HEK293 (cell line): ENCODE results near the gene ATP13A2.
A peak's percentile ranks its signal among the peaks of the same experiment; 100 is the strongest.

Experiments used
- BCL11A ChIP-seq: fragments of 450-650 bp; formaldehyde crosslinking; IDR thresholded peaks from 2 replicates; pipeline ENCODE4 v1.5.1; 2016; ENCODE audit warnings: low read depth, missing biosample characterization, missing genetic modification characterization
- FEZF1 ChIP-seq: fragments of 450-650 bp; formaldehyde crosslinking; IDR thresholded peaks from 2 replicates; pipeline ENCODE4 v1.5.1; 2016; ENCODE audit warnings: missing biosample characterization, missing genetic modification characterization
- KLF1 ChIP-seq: fragments of 450-650 bp; formaldehyde crosslinking; IDR thresholded peaks from 2 replicates; pipeline ENCODE4 v1.5.1; 2016; ENCODE audit warnings: missing biosample characterization, missing genetic modification characterization
- MEIS1 ChIP-seq: sonication (generic); formaldehyde crosslinking; IDR thresholded peaks from 2 replicates; pipeline ENCODE4 v1.8.1; 2022; ENCODE audit warnings: missing genetic modification reagents, mild to moderate bottlenecking, borderline replicate concordance
- PRDM10 ChIP-seq: fragments of 450-650 bp; formaldehyde crosslinking; IDR thresholded peaks from 2 replicates; pipeline ENCODE4 v1.5.1; 2016; ENCODE audit warnings: missing biosample characterization, missing genetic modification characterization
- PRDM2 ChIP-seq: fragments of 450-650 bp; formaldehyde crosslinking; IDR thresholded peaks from 2 replicates; pipeline ENCODE4 v1.5.1; 2016; ENCODE audit warnings: missing biosample characterization, missing genetic modification characterization, borderline replicate concordance
- SCRT1 ChIP-seq: fragments of 450-650 bp; formaldehyde crosslinking; IDR thresholded peaks from 2 replicates; pipeline ENCODE4 v1.5.1; 2016; ENCODE audit warnings: missing biosample characterization, missing genetic modification characterization, borderline replicate concordance
- SCRT2 ChIP-seq: fragments of 450-650 bp; formaldehyde crosslinking; IDR thresholded peaks from 2 replicates; pipeline ENCODE4 v1.5.1; 2016; ENCODE audit warnings: missing biosample characterization, missing genetic modification characterization
- ZBTB10 ChIP-seq: fragments of 450-650 bp; formaldehyde crosslinking; IDR thresholded peaks from 2 replicates; pipeline ENCODE4 v1.5.1; 2016; ENCODE audit warnings: missing biosample characterization, missing genetic modification characterization
- ZEB2 ChIP-seq: fragments of 450-650 bp; formaldehyde crosslinking; IDR thresholded peaks from 2 replicates; pipeline ENCODE4 v1.5.1; 2016; ENCODE audit warnings: missing biosample characterization, missing genetic modification characterization
- ZNF169 ChIP-seq: fragments of 450-650 bp; formaldehyde crosslinking; IDR thresholded peaks from 2 replicates; pipeline ENCODE4 v1.5.1; 2016; ENCODE audit warnings: missing biosample characterization, missing genetic modification characterization
- ZNF175 ChIP-seq: fragments of 450-650 bp; formaldehyde crosslinking; IDR thresholded peaks from 2 replicates; pipeline ENCODE4 v1.5.1; 2016; ENCODE audit warnings: missing biosample characterization, missing genetic modification characterization
- ZNF184 ChIP-seq: fragments of 450-650 bp; IDR thresholded peaks from 2 replicates; pipeline ENCODE4 v1.5.1; 2018; ENCODE audit warnings: missing biosample characterization, mild to moderate bottlenecking, missing genetic modification characterization
- ZNF266 ChIP-seq: fragments of 450-650 bp; formaldehyde crosslinking; IDR thresholded peaks from 2 replicates; pipeline ENCODE4 v1.5.1; 2016; ENCODE audit warnings: missing biosample characterization, missing genetic modification characterization, low read depth
- ZNF292 ChIP-seq: fragments of 450-650 bp; formaldehyde crosslinking; IDR thresholded peaks from 2 replicates; pipeline ENCODE4 v1.5.1; 2016; ENCODE audit warnings: low read depth, missing biosample characterization, missing genetic modification characterization, borderline replicate concordance
- ZNF341 ChIP-seq: fragments of 450-650 bp; formaldehyde crosslinking; IDR thresholded peaks from 2 replicates; pipeline ENCODE4; 2016; ENCODE audit warnings: low read depth, missing biosample characterization, missing genetic modification characterization
- ZNF521 ChIP-seq: fragments of 450-650 bp; formaldehyde crosslinking; IDR thresholded peaks from 2 replicates; pipeline ENCODE4 v1.5.1; 2017; ENCODE audit warnings: missing biosample characterization, mild to moderate bottlenecking, missing genetic modification characterization
- ZNF548 ChIP-seq: fragments of 450-650 bp; formaldehyde crosslinking; IDR thresholded peaks from 2 replicates; pipeline ENCODE4 v1.5.1; 2016; ENCODE audit warnings: missing biosample characterization, missing genetic modification characterization
- ZNF561 ChIP-seq: fragments of 450-650 bp; IDR thresholded peaks from 2 replicates; pipeline ENCODE4 v1.5.1; 2018; ENCODE audit warnings: missing biosample characterization, missing genetic modification characterization, borderline replicate concordance
- ZNF704 ChIP-seq: fragments of 450-650 bp; formaldehyde crosslinking; IDR thresholded peaks from 2 replicates; pipeline ENCODE4 v1.5.1; 2016; ENCODE audit warnings: missing biosample characterization, missing genetic modification characterization
- ZSCAN4 ChIP-seq: fragments of 450-650 bp; formaldehyde crosslinking; IDR thresholded peaks from 2 replicates; pipeline ENCODE4 v1.5.1; 2017; ENCODE audit warnings: missing biosample characterization, missing genetic modification characterization
- ZSCAN5A ChIP-seq: fragments of 450-650 bp; formaldehyde crosslinking; IDR thresholded peaks from 2 replicates; pipeline ENCODE4 v1.5.1; 2016; ENCODE audit warnings: missing biosample characterization, missing genetic modification characterization

The ATP13A2 gene

GRCh38 chr1:17059391-17060305 lies 47.9 kb upstream of the ATP13A2 start (continued):
- TF ChIP-seq MEIS1 (CRISPR knock-in tag), result no peak
- TF ChIP-seq FEZF1 (tag by site-specific recombination), result no peak
- no peak for TF ChIP-seq ZSCAN4 (tag by site-specific recombination)
- TF ChIP-seq ZNF704, result no peak
- TF ChIP-seq ZNF184, result no peak
- no peak for TF ChIP-seq ZNF341 (tag by site-specific recombination)
- TF ChIP-seq ZBTB10 (tag by site-specific recombination), result no peak
- no peak for TF ChIP-seq BCL11A
- TF ChIP-seq PRDM10 (tag by site-specific recombination), result peak; percentile 32; the same call in 1 of the 2 replicates
- no peak for TF ChIP-seq ZNF266 (tag by site-specific recombination)
- TF ChIP-seq KLF1, result no peak
- no peak for TF ChIP-seq ZSCAN5A (tag by site-specific recombination)
- no peak for TF ChIP-seq PRDM2 (tag by site-specific recombination)
- TF ChIP-seq ZNF548 (tag by site-specific recombination), result no peak
- TF ChIP-seq SCRT2 (tag by site-specific recombination), result no peak
- TF ChIP-seq ZNF561, result no peak
- no peak for TF ChIP-seq ZNF521 (tag by site-specific recombination)
- TF ChIP-seq ZEB2 (tag by site-specific recombination), result peak; percentile 20; the same call in 1 of the 2 replicates
- TF ChIP-seq ZNF175 (tag by site-specific recombination), result no peak
- TF ChIP-seq ZNF169 (tag by site-specific recombination), result no peak
- no peak for TF ChIP-seq SCRT1 (tag by site-specific recombination)
- TF ChIP-seq ZNF292 (tag by site-specific recombination), result no peak
